PFSK-1 (cell line): ENCODE measurements around the gene PNRC1.

Source experiments
- POLR2AphosphoS5 ChIP-seq: IDR thresholded peaks from 2 replicates; pipeline ENCODE4 v1.6.1; 2012; ENCODE audit warnings: low read depth, mild to moderate bottlenecking, control low read depth, low read length, moderate library complexity
- REST ChIP-seq, 2 experiments: IDR thresholded peaks; 2 replicates each; pipeline versions ENCODE4 v1.6.1 to v1.8.0; 2011 to 2012; ENCODE audit warnings: low read depth in 2 of 2, low read length in 2 of 2, control low read depth in 1 of 2, inconsistent platforms in 1 of 2, mild to moderate bottlenecking in 1 of 2, moderate library complexity in 1 of 2; ENCODE audit not compliant: insufficient read depth in 1 of 2
- TAF1 ChIP-seq: IDR thresholded peaks from 2 replicates; pipeline ENCODE4 v1.6.1; 2012; ENCODE audit warnings: low read length, control low read depth, borderline replicate concordance; ENCODE audit not compliant: insufficient read depth

DNA sequence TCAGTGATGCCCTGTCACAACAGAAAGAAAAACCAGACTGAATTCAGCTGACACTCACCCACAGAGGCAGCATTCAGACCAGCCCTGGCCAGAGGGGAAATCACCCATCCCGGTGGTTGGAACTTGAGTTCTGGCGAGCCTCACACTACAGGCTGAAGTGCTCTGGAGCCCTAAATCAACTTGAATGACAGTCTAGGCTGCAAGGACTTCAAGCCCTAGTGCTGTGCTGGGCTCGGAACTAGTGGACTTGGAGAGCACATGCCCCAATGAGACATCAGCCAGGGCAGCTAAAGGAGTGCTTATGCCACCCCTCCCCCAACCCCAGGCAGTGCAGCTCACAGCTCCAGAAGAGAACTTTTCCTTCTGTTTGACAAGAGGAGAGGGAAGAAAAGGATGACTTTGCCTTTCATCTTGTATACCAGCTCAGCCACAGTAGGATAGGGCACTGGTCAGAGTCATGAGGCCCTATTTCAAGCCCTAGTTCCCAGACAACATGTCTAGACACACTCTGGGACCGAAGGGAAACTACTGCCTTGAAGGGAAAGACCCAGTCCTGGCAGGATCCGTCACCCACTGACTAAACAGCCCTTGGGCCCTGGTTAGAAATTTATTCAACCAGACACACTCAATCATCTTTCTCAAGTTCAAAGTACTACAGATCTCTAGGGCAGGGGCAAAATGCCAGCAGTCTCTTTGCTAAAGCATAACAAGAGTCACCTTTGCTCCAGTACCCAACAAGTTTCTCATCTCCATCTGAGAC lies 43.2 kb upstream of the PNRC1 start:
- no peak for TF ChIP-seq REST (IDR thresholded peaks at IDR 0.05; ENCODE audit: insufficient read depth in 1 of 2, low read depth in 2 of 2, low read length in 2 of 2)
- TF ChIP-seq POLR2AphosphoS5, result no peak
- no peak for TF ChIP-seq TAF1
